CD14-positive monocyte (primary cell): ENCODE measurements around the gene LRRC8C. TPM values are rescaled to one million over a fixed set of nuclear protein-coding genes. Genes with fewer than 3 reads are reported as not detected.

Experiments used
- DNase-seq, 3 donors: peaks; one replicate each; pipeline ENCODE4 v3.0.0-alpha.2; 2011 to 2022
- H2AFZ ChIP-seq: 2 replicates; pipeline ENCODE4 v1.6.0; 2012; ENCODE audit warnings: mild to moderate bottlenecking, low read depth, low read length, inconsistent platforms; ENCODE audit not compliant: insufficient read depth, poor library complexity, severe bottlenecking
- H3K27ac ChIP-seq, 2 donors: 1 replicate in 1 of 2; 2 replicates in 1 of 2; pipeline ENCODE4 v1.5.1; 2012 to 2013; ENCODE audit warnings: low read length in 2 of 2, control low read depth in 1 of 2, inconsistent platforms in 1 of 2, low read depth in 1 of 2, mild to moderate bottlenecking in 1 of 2
- H3K27me3 ChIP-seq, 2 donors: one replicate each; pipeline versions ENCODE4 v1.6.0 to v1.6.1; 2011 to 2013; ENCODE audit warnings: low read length in 2 of 2; ENCODE audit not compliant: control insufficient read depth in 2 of 2, insufficient read depth in 2 of 2
- H3K36me3 ChIP-seq, 2 donors: replicated peaks in 1 of 2; 1 replicate in 1 of 2; 2 replicates in 1 of 2; pipeline versions ENCODE4 v1.5.1 to v1.6.1; 2012 to 2013; ENCODE audit warnings: low read length in 2 of 2, control low read depth in 1 of 2, inconsistent platforms in 1 of 2, mild to moderate bottlenecking in 1 of 2; ENCODE audit not compliant: insufficient read depth in 2 of 2, control insufficient read depth in 1 of 2
- H3K4me1 ChIP-seq, 2 donors: 1 replicate in 1 of 2; 2 replicates in 1 of 2; pipeline versions ENCODE4 v1.5.1 to v1.6.1; 2012 to 2013; ENCODE audit warnings: low read length in 2 of 2, control low read depth in 1 of 2, inconsistent platforms in 1 of 2, mild to moderate bottlenecking in 1 of 2, moderate library complexity in 1 of 2; ENCODE audit not compliant: insufficient read depth in 2 of 2, control insufficient read depth in 1 of 2
- H3K4me2 ChIP-seq: replicated peaks from 2 replicates; pipeline ENCODE3; 2012; ENCODE audit warnings: low read length, moderate library complexity, mild to moderate bottlenecking; ENCODE audit not compliant: poor library complexity, severe bottlenecking; ENCODE audit errors: extremely low read depth
- H3K4me3 ChIP-seq, 3 experiments: fragments of 200-600 bp in 1 of 3; sonication (generic) in 1 of 3; replicated peaks in 1 of 3; 1 replicate in 2 of 3; 2 replicates in 1 of 3; pipeline ENCODE4 v1.5.1; 2011 to 2013; ENCODE audit warnings: low read length in 3 of 3, mild to moderate bottlenecking in 3 of 3, control low read depth in 2 of 3, low read depth in 2 of 3, inconsistent platforms in 1 of 3, moderate library complexity in 1 of 3
- H3K79me2 ChIP-seq: 2 replicates; pipeline ENCODE4 v1.6.0; 2012; ENCODE audit warnings: mild to moderate bottlenecking, control low read depth, inconsistent platforms, low read length, moderate library complexity; ENCODE audit not compliant: insufficient read depth
- H3K9ac ChIP-seq: 2 replicates; pipeline ENCODE4 v1.6.0; 2017; ENCODE audit warnings: low read length, mild to moderate bottlenecking; ENCODE audit not compliant: insufficient read depth, poor library complexity, severe bottlenecking
- H3K9me3 ChIP-seq, 2 donors: replicated peaks in 1 of 2; 1 replicate in 1 of 2; 2 replicates in 1 of 2; pipeline versions ENCODE4 v1.5.1 to v1.6.1; 2012 to 2013; ENCODE audit warnings: low read length in 2 of 2, control low read depth in 1 of 2; ENCODE audit not compliant: control insufficient read depth in 1 of 2, insufficient read depth in 1 of 2
- H4K20me1 ChIP-seq: 2 replicates; pipeline ENCODE4 v1.6.0; 2012; ENCODE audit warnings: mild to moderate bottlenecking, low read length, control low read depth, moderate library complexity; ENCODE audit not compliant: insufficient read depth
- H3K27ac Mint-ChIP-seq, 7 donors: one replicate each; pipeline ENCODE4 v1.8.0; 2020; ENCODE audit warnings: mild to moderate bottlenecking in 7 of 7, mixed read lengths in 7 of 7, moderate library complexity in 6 of 7, inconsistent platforms in 2 of 7
- H3K27me3 Mint-ChIP-seq, 3 donors: one replicate each; pipeline ENCODE4 v1.8.0; 2021 to 2022; ENCODE audit warnings: low read depth in 3 of 3, mild to moderate bottlenecking in 3 of 3, mixed read lengths in 3 of 3, moderate library complexity in 3 of 3, inconsistent platforms in 1 of 3
- H3K36me3 Mint-ChIP-seq, 2 donors: one replicate each; pipeline ENCODE4 v1.8.0; 2020; ENCODE audit warnings: mixed read lengths in 2 of 2, inconsistent platforms in 1 of 2, mild to moderate bottlenecking in 1 of 2
- H3K4me1 Mint-ChIP-seq: one replicate; pipeline ENCODE4 v1.8.0; 2020; ENCODE audit warnings: mild to moderate bottlenecking, mixed read lengths
- H3K4me3 Mint-ChIP-seq, 2 donors: one replicate each; pipeline ENCODE4 v1.8.0; 2020; ENCODE audit warnings: mild to moderate bottlenecking in 2 of 2, mixed read lengths in 2 of 2, moderate library complexity in 1 of 2
- H3K9me3 Mint-ChIP-seq, 7 donors: one replicate each; pipeline ENCODE4 v1.8.0; 2020 to 2022; ENCODE audit warnings: mixed read lengths in 7 of 7, mild to moderate bottlenecking in 6 of 7, moderate library complexity in 6 of 7, inconsistent platforms in 2 of 7
- WGBS: methylation state at CpG from one replicate; pipeline ENCODE4 v1.1.5; 2013; ENCODE audit warnings: missing lambda C conversion rate; ENCODE audit not compliant: insufficient coverage; 5-methylcytosine and 5-hydroxymethylcytosine counted together
- intact Hi-C, 2 donors: fragments of 100-400 bp; cut with micrococcal nuclease; formaldehyde crosslinking; loops; one replicate each; pipeline versions ENCODE4 v1.15.0 to v1.15.1; 2023
- polyA plus RNA-seq, 3 donors: library from polyadenylated mRNA; depleted of rRNA in 1 of 3; unstranded in 2 of 3; stranded (reverse) in 1 of 3; fragments of 300-500 nt in 2 of 3; fragments of >200 nt in 1 of 3; fragmentation: Illumina TruSeq in 2 of 3; gene quantifications; 1 replicate in 2 of 3; 2 replicates in 1 of 3; pipeline ENCODE4 v1.2.3, GENCODE V29; 2012 to 2021
- TF ChIP-seq, protein P1 (sequence below): fragments of 200-600 bp; IDR thresholded peaks from one replicate; pipeline ENCODE4 v1.8.0; 2022; ENCODE audit warnings: antibody characterized with exemption, mild to moderate bottlenecking

The LRRC8C gene
- polyA plus RNA-seq, 3 donors = 13.0 to 18.6 (median 16.3) TPM

DNA sequence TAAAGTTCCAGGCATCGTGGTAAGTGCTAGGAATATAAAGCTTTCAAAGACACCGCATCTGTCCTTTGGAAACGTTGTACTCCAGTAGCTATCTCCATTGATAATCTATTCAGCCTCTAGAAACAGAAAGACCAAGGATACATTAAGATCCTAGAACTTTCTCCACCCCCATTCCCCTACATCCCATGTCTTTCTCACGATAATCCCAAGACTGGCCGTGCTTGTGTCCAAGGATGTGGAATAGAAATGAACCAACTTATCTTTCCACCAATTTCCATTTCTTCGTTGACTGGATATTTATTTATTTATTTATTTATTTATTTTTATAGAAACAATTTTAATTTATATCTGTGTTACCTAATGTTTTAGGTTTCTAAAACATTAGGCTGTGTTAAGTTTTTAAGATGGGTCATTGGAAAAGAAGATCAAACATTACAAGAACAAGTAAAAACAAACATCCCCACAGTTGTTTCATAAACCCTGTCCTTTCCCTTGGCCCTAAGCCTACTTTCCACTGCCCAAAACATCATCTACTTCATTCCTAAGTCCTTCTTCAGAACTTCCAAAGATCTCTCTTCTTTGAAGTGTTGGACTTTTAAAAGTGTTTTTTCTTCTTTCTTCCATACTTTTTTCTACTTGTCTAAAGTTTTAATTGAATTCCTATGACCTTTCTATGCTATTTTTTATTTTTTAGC lies 39.7 kb downstream of the LRRC8C start:
- no peak overlapping the region for H3K4me3 Mint-ChIP-seq
- H3K27ac Mint-ChIP-seq = peak overlapping the region; percentile 75 to 90 (median 87)
- peaks cover 51 to 56% of the 10 kb centered on the region in 2 donors for H3K4me1 ChIP-seq
- no peaks in the 10 kb centered on the region for H3K27me3 ChIP-seq
- DNase-seq = no peak
- intact Hi-C loops = loop anchor here in 1 of 2 donors (5.0 kb wide), 1 partner anchor 35 kb away; no protein-coding TSS in a partner anchor
- peaks cover 88% of the 10 kb centered on the region for H4K20me1 ChIP-seq
- WGBS = 100% methylated on average over 2 of the region's 6 CpGs
- peaks cover 0 to 2% (median 0%) of the 10 kb centered on the region in 3 donors for H3K27me3 Mint-ChIP-seq
- peaks cover 89% of the 10 kb centered on the region for H3K4me1 Mint-ChIP-seq
- H3K79me2 ChIP-seq = peaks cover 100% of the 10 kb centered on the region
- H2AFZ ChIP-seq = no peak overlapping the region
- H3K9me3 Mint-ChIP-seq = peaks cover 0 to 3% (median 0%) of the 10 kb centered on the region in 7 donors
- H3K4me2 ChIP-seq = no peak overlapping the region
- peak overlapping the region in 1 of 2 donors; percentile 76 for H3K27ac ChIP-seq
- no peak overlapping the region for H3K4me3 ChIP-seq
- peaks cover 3 to 9% of the 10 kb centered on the region in 2 donors for H3K36me3 Mint-ChIP-seq
- H3K9ac ChIP-seq = no peak overlapping the region
- H3K36me3 ChIP-seq = no peaks in the 10 kb centered on the region
- TF ChIP-seq, protein P1, sequence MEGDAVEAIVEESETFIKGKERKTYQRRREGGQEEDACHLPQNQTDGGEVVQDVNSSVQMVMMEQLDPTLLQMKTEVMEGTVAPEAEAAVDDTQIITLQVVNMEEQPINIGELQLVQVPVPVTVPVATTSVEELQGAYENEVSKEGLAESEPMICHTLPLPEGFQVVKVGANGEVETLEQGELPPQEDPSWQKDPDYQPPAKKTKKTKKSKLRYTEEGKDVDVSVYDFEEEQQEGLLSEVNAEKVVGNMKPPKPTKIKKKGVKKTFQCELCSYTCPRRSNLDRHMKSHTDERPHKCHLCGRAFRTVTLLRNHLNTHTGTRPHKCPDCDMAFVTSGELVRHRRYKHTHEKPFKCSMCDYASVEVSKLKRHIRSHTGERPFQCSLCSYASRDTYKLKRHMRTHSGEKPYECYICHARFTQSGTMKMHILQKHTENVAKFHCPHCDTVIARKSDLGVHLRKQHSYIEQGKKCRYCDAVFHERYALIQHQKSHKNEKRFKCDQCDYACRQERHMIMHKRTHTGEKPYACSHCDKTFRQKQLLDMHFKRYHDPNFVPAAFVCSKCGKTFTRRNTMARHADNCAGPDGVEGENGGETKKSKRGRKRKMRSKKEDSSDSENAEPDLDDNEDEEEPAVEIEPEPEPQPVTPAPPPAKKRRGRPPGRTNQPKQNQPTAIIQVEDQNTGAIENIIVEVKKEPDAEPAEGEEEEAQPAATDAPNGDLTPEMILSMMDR = no peak
- H3K9me3 ChIP-seq = no peaks in the 10 kb centered on the region

DNA sequence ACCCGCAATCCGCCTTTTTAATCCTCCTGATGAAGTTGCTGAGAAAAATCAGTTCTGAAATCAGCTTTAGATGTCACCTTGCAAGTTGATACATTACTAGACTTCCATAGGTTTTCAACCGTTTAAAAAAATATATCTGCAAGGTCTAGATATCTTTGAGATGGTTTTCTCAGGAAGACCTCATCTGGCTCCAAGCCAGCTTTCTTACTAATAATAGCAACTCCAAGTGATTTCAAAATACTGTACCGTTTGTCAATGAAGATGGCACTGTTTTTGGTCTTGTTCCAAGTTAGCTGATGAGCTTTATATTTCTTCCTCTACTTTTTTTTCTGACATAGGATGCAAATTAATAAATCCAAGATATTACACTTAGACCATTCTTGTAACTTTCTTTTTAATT lies 40.3 kb downstream of the LRRC8C start:
- TF ChIP-seq, protein P1 = no peak
- Histone ChIP-seq H3K9me3 (no peaks in the 10 kb centered on the region), H2AFZ (no peak overlapping the region), H3K36me3 (no peaks in the 10 kb centered on the region), H3K27me3 (no peaks in the 10 kb centered on the region), H3K4me2 (no peak overlapping the region), H3K27ac (peak overlapping the region in 1 of 2 donors; percentile 29), H3K4me3 (no peak overlapping the region), H3K4me1 (peaks cover 45 to 50% of the 10 kb centered on the region in 2 donors), H3K9ac (no peak overlapping the region), H4K20me1 (peaks cover 88% of the 10 kb centered on the region), H3K79me2 (peaks cover 100% of the 10 kb centered on the region)
- Mint-ChIP-seq H3K9me3 (peaks cover 0 to 3% (median 0%) of the 10 kb centered on the region in 7 donors), H3K27ac (peak overlapping the region in 6 of 7 donors; percentile 75 to 90 (median 86)), H3K27me3 (peaks cover 0 to 2% (median 0%) of the 10 kb centered on the region in 3 donors), H3K4me3 (peak overlapping the region in 1 of 2 donors; percentile 1), H3K4me1 (peaks cover 85% of the 10 kb centered on the region), H3K36me3 (peaks cover 3 to 9% of the 10 kb centered on the region in 2 donors)
- WGBS = 90% methylated on average over 2 of the region's 4 CpGs
- peak in 2 of 3 donors; percentile 34 to 39 for DNase-seq
- intact Hi-C loops = loop anchor here in 1 of 2 donors (5.0 kb wide), 1 partner anchor 34 kb away; no protein-coding TSS in a partner anchor
